CD14-positive monocyte (primary cell): Measurements from ENCODE around the gene MAMSTR. TPM values are rescaled to one million over a fixed set of nuclear protein-coding genes. Genes with fewer than 3 reads are reported as not detected.
"Not testable (repeated sequence)": the region's sequence is repeated elsewhere in the genome, so short reads cannot be mapped to it uniquely, and the experiment has no call there.

ENCODE experiments used
- DNase-seq, 3 donors: peaks; one replicate each; pipeline ENCODE4 v3.0.0-alpha.2; 2011 to 2022
- H2AFZ ChIP-seq: 2 replicates; pipeline ENCODE4 v1.6.0; 2012; ENCODE audit warnings: mild to moderate bottlenecking, low read depth, low read length, inconsistent platforms; ENCODE audit not compliant: insufficient read depth, poor library complexity, severe bottlenecking
- H3K27ac ChIP-seq, 2 donors: 1 replicate in 1 of 2; 2 replicates in 1 of 2; pipeline ENCODE4 v1.5.1; 2012 to 2013; ENCODE audit warnings: low read length in 2 of 2, control low read depth in 1 of 2, inconsistent platforms in 1 of 2, low read depth in 1 of 2, mild to moderate bottlenecking in 1 of 2
- H3K27me3 ChIP-seq, 2 donors: one replicate each; pipeline versions ENCODE4 v1.6.0 to v1.6.1; 2011 to 2013; ENCODE audit warnings: low read length in 2 of 2; ENCODE audit not compliant: control insufficient read depth in 2 of 2, insufficient read depth in 2 of 2
- H3K36me3 ChIP-seq, 2 donors: replicated peaks in 1 of 2; 1 replicate in 1 of 2; 2 replicates in 1 of 2; pipeline versions ENCODE4 v1.5.1 to v1.6.1; 2012 to 2013; ENCODE audit warnings: low read length in 2 of 2, control low read depth in 1 of 2, inconsistent platforms in 1 of 2, mild to moderate bottlenecking in 1 of 2; ENCODE audit not compliant: insufficient read depth in 2 of 2, control insufficient read depth in 1 of 2
- H3K4me1 ChIP-seq, 2 donors: 1 replicate in 1 of 2; 2 replicates in 1 of 2; pipeline versions ENCODE4 v1.5.1 to v1.6.1; 2012 to 2013; ENCODE audit warnings: low read length in 2 of 2, control low read depth in 1 of 2, inconsistent platforms in 1 of 2, mild to moderate bottlenecking in 1 of 2, moderate library complexity in 1 of 2; ENCODE audit not compliant: insufficient read depth in 2 of 2, control insufficient read depth in 1 of 2
- H3K4me2 ChIP-seq: replicated peaks from 2 replicates; pipeline ENCODE3; 2012; ENCODE audit warnings: low read length, moderate library complexity, mild to moderate bottlenecking; ENCODE audit not compliant: poor library complexity, severe bottlenecking; ENCODE audit errors: extremely low read depth
- H3K4me3 ChIP-seq, 3 experiments: fragments of 200-600 bp in 1 of 3; sonication (generic) in 1 of 3; replicated peaks in 1 of 3; 1 replicate in 2 of 3; 2 replicates in 1 of 3; pipeline ENCODE4 v1.5.1; 2011 to 2013; ENCODE audit warnings: low read length in 3 of 3, mild to moderate bottlenecking in 3 of 3, control low read depth in 2 of 3, low read depth in 2 of 3, inconsistent platforms in 1 of 3, moderate library complexity in 1 of 3
- H3K79me2 ChIP-seq: 2 replicates; pipeline ENCODE4 v1.6.0; 2012; ENCODE audit warnings: mild to moderate bottlenecking, control low read depth, inconsistent platforms, low read length, moderate library complexity; ENCODE audit not compliant: insufficient read depth
- H3K9ac ChIP-seq: 2 replicates; pipeline ENCODE4 v1.6.0; 2017; ENCODE audit warnings: low read length, mild to moderate bottlenecking; ENCODE audit not compliant: insufficient read depth, poor library complexity, severe bottlenecking
- H3K9me3 ChIP-seq, 2 donors: replicated peaks in 1 of 2; 1 replicate in 1 of 2; 2 replicates in 1 of 2; pipeline versions ENCODE4 v1.5.1 to v1.6.1; 2012 to 2013; ENCODE audit warnings: low read length in 2 of 2, control low read depth in 1 of 2; ENCODE audit not compliant: control insufficient read depth in 1 of 2, insufficient read depth in 1 of 2
- H4K20me1 ChIP-seq: 2 replicates; pipeline ENCODE4 v1.6.0; 2012; ENCODE audit warnings: mild to moderate bottlenecking, low read length, control low read depth, moderate library complexity; ENCODE audit not compliant: insufficient read depth
- H3K27ac Mint-ChIP-seq, 7 donors: one replicate each; pipeline ENCODE4 v1.8.0; 2020; ENCODE audit warnings: mild to moderate bottlenecking in 7 of 7, mixed read lengths in 7 of 7, moderate library complexity in 6 of 7, inconsistent platforms in 2 of 7
- H3K27me3 Mint-ChIP-seq, 3 donors: one replicate each; pipeline ENCODE4 v1.8.0; 2021 to 2022; ENCODE audit warnings: low read depth in 3 of 3, mild to moderate bottlenecking in 3 of 3, mixed read lengths in 3 of 3, moderate library complexity in 3 of 3, inconsistent platforms in 1 of 3
- H3K36me3 Mint-ChIP-seq, 2 donors: one replicate each; pipeline ENCODE4 v1.8.0; 2020; ENCODE audit warnings: mixed read lengths in 2 of 2, inconsistent platforms in 1 of 2, mild to moderate bottlenecking in 1 of 2
- H3K4me1 Mint-ChIP-seq: one replicate; pipeline ENCODE4 v1.8.0; 2020; ENCODE audit warnings: mild to moderate bottlenecking, mixed read lengths
- H3K4me3 Mint-ChIP-seq, 2 donors: one replicate each; pipeline ENCODE4 v1.8.0; 2020; ENCODE audit warnings: mild to moderate bottlenecking in 2 of 2, mixed read lengths in 2 of 2, moderate library complexity in 1 of 2
- H3K9me3 Mint-ChIP-seq, 7 donors: one replicate each; pipeline ENCODE4 v1.8.0; 2020 to 2022; ENCODE audit warnings: mixed read lengths in 7 of 7, mild to moderate bottlenecking in 6 of 7, moderate library complexity in 6 of 7, inconsistent platforms in 2 of 7
- WGBS: methylation state at CpG from one replicate; pipeline ENCODE4 v1.1.5; 2013; ENCODE audit warnings: missing lambda C conversion rate; ENCODE audit not compliant: insufficient coverage; 5-methylcytosine and 5-hydroxymethylcytosine counted together
- intact Hi-C, 2 donors: fragments of 100-400 bp; cut with micrococcal nuclease; formaldehyde crosslinking; loops; one replicate each; pipeline versions ENCODE4 v1.15.0 to v1.15.1; 2023
- polyA plus RNA-seq, 3 donors: library from polyadenylated mRNA; depleted of rRNA in 1 of 3; unstranded in 2 of 3; stranded (reverse) in 1 of 3; fragments of 300-500 nt in 2 of 3; fragments of >200 nt in 1 of 3; fragmentation: Illumina TruSeq in 2 of 3; gene quantifications; 1 replicate in 2 of 3; 2 replicates in 1 of 3; pipeline ENCODE4 v1.2.3, GENCODE V29; 2012 to 2021
- TF ChIP-seq, protein P1 (sequence below): fragments of 200-600 bp; IDR thresholded peaks from one replicate; pipeline ENCODE4 v1.8.0; 2022; ENCODE audit warnings: antibody characterized with exemption, mild to moderate bottlenecking

MAMSTR gene
- polyA plus RNA-seq, 3 donors: 0.07 TPM; not detected in 2

DNA sequence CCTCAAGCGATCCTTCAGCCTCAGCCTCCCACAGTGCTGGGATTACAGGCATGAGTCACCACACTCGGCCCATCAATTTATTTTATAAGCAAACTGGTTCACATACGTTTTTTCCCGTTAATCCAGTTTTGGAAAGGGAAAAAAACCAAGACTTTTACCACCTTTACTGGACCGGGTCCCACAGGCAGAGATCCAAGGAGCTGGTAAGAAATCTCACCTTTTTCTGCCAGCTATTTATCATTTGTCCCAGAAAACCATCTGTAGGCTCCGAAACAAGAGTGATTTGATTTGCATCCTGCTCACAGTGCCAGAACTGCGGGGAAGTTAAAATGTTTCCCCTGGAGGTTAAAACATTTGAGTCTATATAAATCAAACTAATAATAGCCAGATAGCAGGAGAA lies 30.1 kb downstream of the MAMSTR start:
- no peak for DNase-seq
- Mint-ChIP-seq H3K27me3 (peaks cover 2 to 10% (median 6%) of the 10 kb centered on the region in 3 donors), H3K4me1 (peaks cover 4% of the 10 kb centered on the region), H3K4me3 (no peak overlapping the region), H3K9me3 (peaks cover 0 to 3% (median 0%) of the 10 kb centered on the region in 7 donors), H3K36me3 (no peaks in the 10 kb centered on the region), H3K27ac (no peak overlapping the region)
- Histone ChIP-seq H3K9me3 (no peaks in the 10 kb centered on the region), H3K27ac (no peak overlapping the region), H4K20me1 (no peaks in the 10 kb centered on the region), H2AFZ (no peak overlapping the region), H3K79me2 (no peaks in the 10 kb centered on the region), H3K27me3 (no peaks in the 10 kb centered on the region), H3K4me1 (no peaks in the 10 kb centered on the region), H3K36me3 (no peaks in the 10 kb centered on the region), H3K4me2 (no peak overlapping the region), H3K4me3 (no peak overlapping the region), H3K9ac (no peak overlapping the region)
- TF ChIP-seq, protein P1, sequence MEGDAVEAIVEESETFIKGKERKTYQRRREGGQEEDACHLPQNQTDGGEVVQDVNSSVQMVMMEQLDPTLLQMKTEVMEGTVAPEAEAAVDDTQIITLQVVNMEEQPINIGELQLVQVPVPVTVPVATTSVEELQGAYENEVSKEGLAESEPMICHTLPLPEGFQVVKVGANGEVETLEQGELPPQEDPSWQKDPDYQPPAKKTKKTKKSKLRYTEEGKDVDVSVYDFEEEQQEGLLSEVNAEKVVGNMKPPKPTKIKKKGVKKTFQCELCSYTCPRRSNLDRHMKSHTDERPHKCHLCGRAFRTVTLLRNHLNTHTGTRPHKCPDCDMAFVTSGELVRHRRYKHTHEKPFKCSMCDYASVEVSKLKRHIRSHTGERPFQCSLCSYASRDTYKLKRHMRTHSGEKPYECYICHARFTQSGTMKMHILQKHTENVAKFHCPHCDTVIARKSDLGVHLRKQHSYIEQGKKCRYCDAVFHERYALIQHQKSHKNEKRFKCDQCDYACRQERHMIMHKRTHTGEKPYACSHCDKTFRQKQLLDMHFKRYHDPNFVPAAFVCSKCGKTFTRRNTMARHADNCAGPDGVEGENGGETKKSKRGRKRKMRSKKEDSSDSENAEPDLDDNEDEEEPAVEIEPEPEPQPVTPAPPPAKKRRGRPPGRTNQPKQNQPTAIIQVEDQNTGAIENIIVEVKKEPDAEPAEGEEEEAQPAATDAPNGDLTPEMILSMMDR: no peak
- WGBS: 100% methylated on average over 3 of the region's 7 CpGs
- intact Hi-C loops: no loop called here

DNA sequence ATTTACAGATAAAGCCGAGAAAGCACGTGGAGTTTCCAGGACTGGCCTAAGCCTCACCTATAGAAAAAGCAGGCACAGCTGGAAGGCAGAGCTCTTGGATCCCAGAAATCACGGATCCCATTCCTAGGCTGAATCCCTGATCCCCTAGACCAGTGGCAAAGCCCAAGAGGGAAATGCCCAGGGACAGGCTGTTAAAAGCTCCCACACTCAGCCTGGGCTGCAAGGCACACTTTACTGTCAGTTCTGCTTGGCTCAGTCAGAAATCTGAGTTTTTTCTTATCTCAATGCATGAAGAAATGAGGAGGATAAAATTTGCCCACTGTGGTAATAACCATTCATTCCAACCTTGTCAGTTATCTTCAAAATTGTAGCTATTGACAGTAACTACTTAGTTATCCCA lies 31.7 kb downstream of the MAMSTR start:
- H3K36me3 ChIP-seq: no peaks in the 10 kb centered on the region
- H3K4me2 ChIP-seq: no peak overlapping the region
- H3K36me3 Mint-ChIP-seq: no peaks in the 10 kb centered on the region
- H4K20me1 ChIP-seq: no peaks in the 10 kb centered on the region
- no peaks in the 10 kb centered on the region for H3K27me3 ChIP-seq
- no peaks in the 10 kb centered on the region for H3K9me3 ChIP-seq
- H3K4me1 Mint-ChIP-seq: peaks cover 13% of the 10 kb centered on the region
- TF ChIP-seq, protein P1: no peak
- peaks cover 2 to 8% (median 7%) of the 10 kb centered on the region in 3 donors for H3K27me3 Mint-ChIP-seq
- H2AFZ ChIP-seq: no peak overlapping the region
- no peak overlapping the region for H3K27ac ChIP-seq
- WGBS: 100% methylated on average over 3 of the region's 3 CpGs
- no peaks in the 10 kb centered on the region for H3K79me2 ChIP-seq
- H3K4me1 ChIP-seq: no peaks in the 10 kb centered on the region
- no peak overlapping the region for H3K27ac Mint-ChIP-seq
- no peak overlapping the region for H3K9ac ChIP-seq
- intact Hi-C loops: no loop called here
- peaks cover 0 to 3% (median 0%) of the 10 kb centered on the region in 7 donors for H3K9me3 Mint-ChIP-seq
- DNase-seq: no peak
- no peak overlapping the region for H3K4me3 ChIP-seq
- H3K4me3 Mint-ChIP-seq: no peak overlapping the region

DNA sequence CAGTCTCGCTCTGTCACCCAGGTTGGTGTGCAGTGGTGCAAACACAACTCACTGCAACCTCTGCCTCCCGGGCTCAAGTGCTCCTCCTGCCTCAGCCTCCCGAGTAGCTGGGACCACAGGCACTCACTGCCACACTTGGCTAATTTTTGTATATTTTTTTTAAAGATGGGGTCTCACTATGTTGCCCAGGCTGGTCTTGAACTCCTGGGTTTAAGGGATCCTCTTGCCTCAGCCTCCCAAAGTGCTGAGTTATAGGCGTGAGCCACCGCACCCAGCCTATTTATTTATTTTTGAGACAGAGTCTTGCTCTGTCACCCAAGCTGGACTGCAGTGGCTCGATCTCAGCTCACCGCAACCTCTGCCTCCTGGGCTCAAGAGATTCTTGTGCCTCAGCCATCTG lies 32.9 kb downstream of the MAMSTR start:
- H2AFZ ChIP-seq, H3K27ac ChIP-seq, H3K36me3 Mint-ChIP-seq, DNase-seq, H3K9me3 ChIP-seq, H4K20me1 ChIP-seq, H3K27me3 ChIP-seq, H3K9ac ChIP-seq, H3K4me3 Mint-ChIP-seq, H3K9me3 Mint-ChIP-seq, H3K36me3 ChIP-seq, H3K27ac Mint-ChIP-seq, H3K4me2 ChIP-seq, H3K79me2 ChIP-seq, H3K27me3 Mint-ChIP-seq, intact Hi-C loops, H3K4me1 ChIP-seq, H3K4me3 ChIP-seq: not testable (repeated sequence)
- WGBS: 100% methylated on average over 5 of the region's 7 CpGs
- peaks cover 13% of the 10 kb centered on the region for H3K4me1 Mint-ChIP-seq
